HepG2 (cell line): ENCODE data around the gene SHLD1. TPM values are rescaled to one million over a fixed set of nuclear protein-coding genes. Genes with fewer than 3 reads are reported as not detected.

Experiments used
- ARNTL ChIP-seq: sonication (generic); formaldehyde crosslinking; IDR thresholded peaks from 2 replicates; pipeline ENCODE4 v1.4.0; 2020; ENCODE audit warnings: mild to moderate bottlenecking, missing genetic modification reagents
- CCAR2 ChIP-seq: fragments of 200-400 bp; formaldehyde crosslinking; optimal IDR thresholded peaks from 2 replicates; pipeline ENCODE3; 2018; ENCODE audit warnings: low read depth, mild to moderate bottlenecking, low read length, moderate library complexity
- CCDC6 ChIP-seq: sonication (generic); formaldehyde crosslinking; IDR thresholded peaks from 2 replicates; pipeline ENCODE4 v1.8.1; 2022; ENCODE audit warnings: mild to moderate bottlenecking, missing genetic modification reagents, moderate library complexity
- CHCHD3 ChIP-seq: sonication (generic); formaldehyde crosslinking; IDR thresholded peaks from 2 replicates; pipeline ENCODE4 v1.8.0; 2022; ENCODE audit warnings: mild to moderate bottlenecking, missing genetic modification reagents, moderate library complexity
- FOXM1 ChIP-seq: sonication (generic); formaldehyde crosslinking; IDR thresholded peaks from 2 replicates; pipeline ENCODE4 v1.5.0; 2020; ENCODE audit warnings: missing genetic modification reagents
- GABPB1 ChIP-seq: IDR thresholded peaks from 2 replicates; pipeline ENCODE4 v1.6.1; 2016; ENCODE audit warnings: mild to moderate bottlenecking, missing genetic modification reagents, moderate library complexity, missing compliant biosample characterization
- GATAD1 ChIP-seq: IDR thresholded peaks from 2 replicates; pipeline ENCODE4 v1.6.1; 2016; ENCODE audit warnings: missing genetic modification reagents, missing compliant biosample characterization
- HNF4A ChIP-seq: sonication (generic); formaldehyde crosslinking; IDR thresholded peaks from 2 replicates; pipeline ENCODE4 v1.4.0; 2020; ENCODE audit warnings: missing genetic modification reagents
- HNRNPLL ChIP-seq: fragments of 200-400 bp; formaldehyde crosslinking; IDR thresholded peaks from 2 replicates; pipeline ENCODE4 v1.6.1; 2017; ENCODE audit warnings: mild to moderate bottlenecking, low read depth, low read length; ENCODE audit not compliant: poor library complexity, severe bottlenecking
- MED8 ChIP-seq: sonication (generic); formaldehyde crosslinking; IDR thresholded peaks from 2 replicates; pipeline ENCODE4 v1.8.1; 2023; ENCODE audit warnings: mild to moderate bottlenecking, missing genetic modification reagents; ENCODE audit not compliant: insufficient replicate concordance
- MYC ChIP-seq: sonication (generic); formaldehyde crosslinking; IDR thresholded peaks from 2 replicates; pipeline ENCODE4 v1.9.0; 2021; ENCODE audit warnings: missing genetic modification reagents, borderline replicate concordance
- NAIF1 ChIP-seq: sonication (generic); formaldehyde crosslinking; IDR thresholded peaks from 2 replicates; pipeline ENCODE4 v1.5.0; 2020; ENCODE audit warnings: mild to moderate bottlenecking, missing genetic modification reagents, borderline replicate concordance
- NCOR1 ChIP-seq: fragments of 200-600 bp; sonication (generic); IDR thresholded peaks from 2 replicates; pipeline ENCODE4 v1.7.0; 2017; ENCODE audit warnings: antibody characterized with exemption, low read length, borderline replicate concordance
- NFE2 ChIP-seq: sonication (generic); formaldehyde crosslinking; IDR thresholded peaks from 2 replicates; pipeline ENCODE4 v1.4.0; 2020; ENCODE audit warnings: missing genetic modification reagents
- NFKBIZ ChIP-seq: IDR thresholded peaks from 2 replicates; pipeline ENCODE4 v1.6.1; 2018; ENCODE audit warnings: missing genetic modification reagents, missing compliant biosample characterization
- PTBP1 ChIP-seq: fragments of 200-400 bp; formaldehyde crosslinking; IDR thresholded peaks from 2 replicates; pipeline ENCODE4 v1.6.1; 2018; ENCODE audit warnings: low read length, low read depth; ENCODE audit not compliant: poor library complexity, severe bottlenecking
- RFX5 ChIP-seq: IDR thresholded peaks from 2 replicates; pipeline ENCODE4 v1.6.1; 2011; ENCODE audit warnings: low read depth, low read length, improper control_type of control experiment
- TBX3 ChIP-seq: fragments of 450-650 bp; IDR thresholded peaks from 2 replicates; pipeline ENCODE4 v1.6.1; 2017; ENCODE audit warnings: antibody characterized with exemption, mild to moderate bottlenecking, inconsistent platforms, borderline replicate concordance
- U2AF2 ChIP-seq: fragments of 200-400 bp; formaldehyde crosslinking; IDR thresholded peaks from 2 replicates; pipeline ENCODE4 v1.6.1; 2017; ENCODE audit warnings: low read depth, mild to moderate bottlenecking, low read length
- ZBTB46 ChIP-seq: sonication (generic); formaldehyde crosslinking; IDR thresholded peaks from 2 replicates; pipeline ENCODE4 v1.4.0; 2020; ENCODE audit warnings: mild to moderate bottlenecking, missing genetic modification reagents, borderline replicate concordance
- ZNF354B ChIP-seq: sonication (generic); formaldehyde crosslinking; IDR thresholded peaks from 2 replicates; pipeline ENCODE4 v1.8.0; 2022; ENCODE audit warnings: mild to moderate bottlenecking, missing genetic modification reagents
- ZNF773 ChIP-seq: sonication (generic); formaldehyde crosslinking; IDR thresholded peaks from 2 replicates; pipeline ENCODE4 v1.4.0; 2020; ENCODE audit warnings: missing genetic modification reagents, borderline replicate concordance
- ZNF800 ChIP-seq: sonication (generic); formaldehyde crosslinking; IDR thresholded peaks from 2 replicates; pipeline ENCODE4 v1.4.0; 2020; ENCODE audit warnings: missing genetic modification reagents
- ZSCAN31 ChIP-seq: sonication (generic); formaldehyde crosslinking; IDR thresholded peaks from 2 replicates; pipeline ENCODE4 v1.5.0; 2020; ENCODE audit warnings: low read depth, mild to moderate bottlenecking, missing genetic modification reagents
- polyA plus RNA-seq, 8 experiments: library from polyadenylated mRNA; depleted of rRNA in 3 of 8; stranded (reverse) in 7 of 8; unstranded in 1 of 8; fragments of >200 nt; fragmentation: Illumina TruSeq in 4 of 8; extraction: Trizol in 4 of 8; gene quantifications; 2 replicates each; pipeline versions ENCODE4 v1.2.1 to v1.2.3, GENCODE V29; 2011 to 2016; ENCODE audit warnings: low read depth in 4 of 8, missing spikeins in 1 of 8, mixed read lengths in 1 of 8; ENCODE audit not compliant: insufficient read depth in 1 of 8
- total RNA-seq, 5 experiments: library from RNA; depleted of rRNA; stranded (reverse); fragments of >200 nt; fragmentation: Illumina TruSeq; extraction: Trizol; gene quantifications; 2 replicates each; pipeline ENCODE4 v1.2.3, GENCODE V29; 2016; ENCODE audit warnings: low read depth in 1 of 5
- TF ChIP-seq, protein P1 (sequence below): sonication (generic); formaldehyde crosslinking; IDR thresholded peaks from 2 replicates; pipeline ENCODE4 v1.8.1; 2023; ENCODE audit warnings: mild to moderate bottlenecking, missing genetic modification reagents

SHLD1 gene
- total and polyA plus RNA-seq, 2 of the 13 experiments (the other 11 are each of a cell fraction or from before 2014, with no cell fraction given): 8.9 to 10.0 TPM

GRCh38 chr20:5714261-5715041 lies 35.8 kb upstream of the SHLD1 start (continued):
- TF ChIP-seq ZNF800: no peak
- TF ChIP-seq HNRNPLL: no peak
- TF ChIP-seq, protein P1, sequence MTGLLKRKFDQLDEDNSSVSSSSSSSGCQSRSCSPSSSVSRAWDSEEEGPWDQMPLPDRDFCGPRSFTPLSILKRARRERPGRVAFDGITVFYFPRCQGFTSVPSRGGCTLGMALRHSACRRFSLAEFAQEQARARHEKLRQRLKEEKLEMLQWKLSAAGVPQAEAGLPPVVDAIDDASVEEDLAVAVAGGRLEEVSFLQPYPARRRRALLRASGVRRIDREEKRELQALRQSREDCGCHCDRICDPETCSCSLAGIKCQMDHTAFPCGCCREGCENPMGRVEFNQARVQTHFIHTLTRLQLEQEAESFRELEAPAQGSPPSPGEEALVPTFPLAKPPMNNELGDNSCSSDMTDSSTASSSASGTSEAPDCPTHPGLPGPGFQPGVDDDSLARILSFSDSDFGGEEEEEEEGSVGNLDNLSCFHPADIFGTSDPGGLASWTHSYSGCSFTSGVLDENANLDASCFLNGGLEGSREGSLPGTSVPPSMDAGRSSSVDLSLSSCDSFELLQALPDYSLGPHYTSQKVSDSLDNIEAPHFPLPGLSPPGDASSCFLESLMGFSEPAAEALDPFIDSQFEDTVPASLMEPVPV (CRISPR knock-in tag): no peak
- no peak for TF ChIP-seq NFKBIZ (CRISPR knock-in tag)
- TF ChIP-seq MED8: no peak
- TF ChIP-seq U2AF2: no peak
- TF ChIP-seq TBX3: no peak; the same call in 1 of the 2 replicates
- TF ChIP-seq NAIF1: no peak
- peak; percentile 46 for TF ChIP-seq CCAR2
- TF ChIP-seq ZNF773 (CRISPR knock-in tag): no peak
- TF ChIP-seq ZBTB46 (CRISPR knock-in tag): no peak
- peak; percentile 22; the same call in 1 of the 2 replicates for TF ChIP-seq HNF4A (CRISPR knock-in tag)
- TF ChIP-seq RFX5: peak; percentile 69; the same call in 1 of the 2 replicates
- peak; percentile 68; the same call in 1 of the 2 replicates for TF ChIP-seq NCOR1
- TF ChIP-seq ZNF354B (CRISPR knock-in tag): no peak
- TF ChIP-seq CCDC6: no peak
- TF ChIP-seq MYC (CRISPR knock-in tag): no peak
- TF ChIP-seq PTBP1: no peak
- no peak for TF ChIP-seq ARNTL (CRISPR knock-in tag)
- no peak for TF ChIP-seq ZSCAN31 (CRISPR knock-in tag)
- TF ChIP-seq GATAD1: peak; percentile 53; the same call in 1 of the 2 replicates
- no peak for TF ChIP-seq FOXM1 (CRISPR knock-in tag)
- TF ChIP-seq GABPB1: no peak; the same call in 1 of the 2 replicates
- TF ChIP-seq CHCHD3 (CRISPR knock-in tag): no peak
- TF ChIP-seq NFE2 (CRISPR knock-in tag): no peak
